ENCODE measurements around the gene GPC2. TPM values are rescaled to one million over a fixed set of nuclear protein-coding genes. Genes with fewer than 3 reads are reported as not detected.

The GPC2 gene
- total RNA-seq, 4 donors from 2014 or later = 0.57 to 1.4 (median 0.83) TPM; not detected in 1

- 12 to 18% methylated on average over 6 to 9 of the region's 32 CpGs for WGBS, 2 donors
- Histone ChIP-seq H3K4me1 (peaks cover 15 to 66% (median 26%) of the 10 kb centered on the region in 3 donors), H3K9me3 (no peaks in the 10 kb centered on the region), H3K4me3 (peak overlapping the region; percentile 51 to 98 (median 93)), H3K36me3 (peaks cover 14 to 46% (median 22%) of the 10 kb centered on the region in 3 donors), H3K27me3 (no peaks in the 10 kb centered on the region), H3K27ac (peak overlapping the region; percentile 82 to 93 (median 90))
- TF ChIP-seq POLR2A (IDR thresholded peaks at IDR 0.05) = no peak
- peak in 1 of 6 experiments; percentile 10 for TF ChIP-seq CTCF (IDR thresholded peaks at IDR 0.05)
- no peak for DNase-seq
- intact Hi-C loops (cut with DNase I) = no loop called here
Observed at GRCh38 chr7:100157334-100158228, 19.6 kb downstream of the GPC2 start.

- Histone ChIP-seq H3K27ac (peak overlapping the region; percentile 82 to 93 (median 90)), H3K27me3 (no peaks in the 10 kb centered on the region), H3K9me3 (no peaks in the 10 kb centered on the region), H3K36me3 (peaks cover 14 to 49% (median 22%) of the 10 kb centered on the region in 3 donors), H3K4me3 (peak overlapping the region in 3 of 4 donors; percentile 51 to 98 (median 94)), H3K4me1 (peaks cover 15 to 65% (median 25%) of the 10 kb centered on the region in 3 donors)
- no peak for DNase-seq
- intact Hi-C loops (cut with DNase I) = no loop called here
- TF ChIP-seq POLR2A (IDR thresholded peaks at IDR 0.05) = no peak
- no peak for TF ChIP-seq CTCF (IDR thresholded peaks at IDR 0.05)
- no CpG with 5 or more reads among the region's 5 CpGs for WGBS, 2 donors
Observed at GRCh38 chr7:100157069-100157333, 20.2 kb downstream of the GPC2 start.

- no peak for TF ChIP-seq POLR2A (IDR thresholded peaks at IDR 0.05)
- no peak for TF ChIP-seq CTCF (IDR thresholded peaks at IDR 0.05)
- H3K27me3 ChIP-seq = no peaks in the 10 kb centered on the region
- H3K4me3 ChIP-seq = peak overlapping the region in 1 of 4 donors; percentile 98
- no peaks in the 10 kb centered on the region for H3K9me3 ChIP-seq
- H3K36me3 ChIP-seq = peaks cover 14 to 54% (median 22%) of the 10 kb centered on the region in 3 donors
- peak overlapping the region; percentile 82 to 93 (median 90) for H3K27ac ChIP-seq
- intact Hi-C loops (cut with DNase I) = no loop called here
- H3K4me1 ChIP-seq = peaks cover 15 to 67% (median 28%) of the 10 kb centered on the region in 3 donors
- 70 to 80% methylated on average over 2 to 13 of the region's 16 CpGs for WGBS, 2 donors
- no peak for DNase-seq
Observed at GRCh38 chr7:100156331-100157068, 20.7 kb downstream of the GPC2 start.

- Histone ChIP-seq H3K27ac (no peak overlapping the region), H3K36me3 (peaks cover 14 to 61% (median 22%) of the 10 kb centered on the region in 3 donors)
- no peak for DNase-seq
Observed at GRCh38 chr7:100155553-100156317, 21.4 kb downstream of the GPC2 start.

More at GRCh38 chr7:100155553-100156317, 21.4 kb downstream of the GPC2 start:
- Histone ChIP-seq H3K4me3 (no peak overlapping the region), H3K4me1 (peaks cover 15 to 74% (median 29%) of the 10 kb centered on the region in 3 donors), H3K27me3 (no peaks in the 10 kb centered on the region), H3K9me3 (no peaks in the 10 kb centered on the region)
- 80 to 92% methylated on average over 11 to 15 of the region's 20 CpGs for WGBS, 2 donors
- TF ChIP-seq POLR2A (IDR thresholded peaks at IDR 0.05) (no peak), CTCF (IDR thresholded peaks at IDR 0.05) (no peak)
- intact Hi-C loops (cut with DNase I) = no loop called here
